Measurements from ENCODE around the gene CDHR3.

CDHR3 gene

GRCh38 chr7:106029941-106030340 lies 66.9 kb downstream of the CDHR3 start:
- DNase-seq: no peak

GRCh38 chr7:106031300-106032035 lies 68.4 kb downstream of the CDHR3 start:
- no peak for DNase-seq

GRCh38 chr7:106032295-106032694 lies 69.2 kb downstream of the CDHR3 start:
- no peak for DNase-seq

- DNase-seq: no peak
Measured at GRCh38 chr7:106033735-106034134, 70.7 kb downstream of the CDHR3 start.

GRCh38 chr7:106034383-106034782 lies 71.3 kb downstream of the CDHR3 start:
- DNase-seq: no peak

GRCh38 chr7:106035568-106035967 lies 72.5 kb downstream of the CDHR3 start:
- no peak for DNase-seq

- DNase-seq: no peak
Measured at GRCh38 chr7:106036004-106036403, 72.9 kb downstream of the CDHR3 start.

- no peak for DNase-seq
Measured at GRCh38 chr7:106037489-106038176, 74.6 kb downstream of the CDHR3 start.

- no peak for DNase-seq
Measured at GRCh38 chr7:106038289-106038688, 75.2 kb downstream of the CDHR3 start.

- no peak for DNase-seq
Measured at GRCh38 chr7:106038916-106039315, 75.9 kb downstream of the CDHR3 start.

GRCh38 chr7:106039486-106040060 lies 76.5 kb downstream of the CDHR3 start:
- DNase-seq: no peak

- DNase-seq: peak; percentile 5
Measured at GRCh38 chr7:106041140-106041717, 78.2 kb downstream of the CDHR3 start.

- DNase-seq: no peak
Measured at GRCh38 chr7:106042196-106042611, 79.1 kb downstream of the CDHR3 start.

GRCh38 chr7:106045139-106045538 lies 82.1 kb downstream of the CDHR3 start:
- DNase-seq: no peak

GRCh38 chr7:106045586-106045985 lies 82.5 kb downstream of the CDHR3 start:
- no peak for DNase-seq

GRCh38 chr7:106047184-106047583 lies 84.1 kb downstream of the CDHR3 start:
- DNase-seq: no peak

GRCh38 chr7:106047818-106048705 lies 85.0 kb downstream of the CDHR3 start:
- no peak for DNase-seq

- DNase-seq: no peak
Measured at GRCh38 chr7:106048706-106049020, 85.6 kb downstream of the CDHR3 start.

GRCh38 chr7:106049139-106049752 lies 86.2 kb downstream of the CDHR3 start:
- no peak for DNase-seq

GRCh38 chr7:106050002-106050745 lies 87.1 kb downstream of the CDHR3 start:
- DNase-seq: no peak

- no peak for DNase-seq
Measured at GRCh38 chr7:106050746-106051117, 87.7 kb downstream of the CDHR3 start.

- no peak for DNase-seq
Measured at GRCh38 chr7:106052681-106053080, 89.6 kb downstream of the CDHR3 start.

All from effector CD8-positive, alpha-beta T cell (primary cell).